Erythroblast (primary cell): Measurements from ENCODE around the gene BCL2L13.
A peak's percentile ranks its signal among the peaks of the same experiment; 100 is the strongest.
"Not testable (repeated sequence)": the region's sequence is repeated elsewhere in the genome, so short reads cannot be mapped to it uniquely, and the experiment has no call there.

Experiments used
- DNase-seq, 2 experiments: peaks; one replicate each; lab custom pipeline; 2025; lab: John Stamatoyannopoulos, UW
- GATA1 ChIP-seq: IDR thresholded peaks from 2 replicates; pipeline ENCODE4 v1.6.1; 2011; ENCODE audit warnings: low read depth, mild to moderate bottlenecking, control low read depth, low read length, moderate library complexity
- POLR2A ChIP-seq: IDR thresholded peaks from 2 replicates; pipeline ENCODE4 v1.6.1; 2011; ENCODE audit warnings: mild to moderate bottlenecking, low read length

Gene BCL2L13

GRCh38 chr22:17628406-17629172 is 10.0 kb upstream of the BCL2L13 start, which contains the start of gene ATP6V1E1:
Gene ATP6V1E1, minus strand, starts transcription at chr22:17628749. Its CDS starts 114 bp downstream, at chr22:17628635.
- peak; percentile 97 for DNase-seq
- no peak for TF ChIP-seq GATA1
- TF ChIP-seq POLR2A = peak; percentile 95

GRCh38 chr22:17629173-17629489 is 9.4 kb upstream of the BCL2L13 start:
- no peak for TF ChIP-seq POLR2A
- no peak for TF ChIP-seq GATA1
- no peak for DNase-seq

GRCh38 chr22:17629641-17630040 is 8.9 kb upstream of the BCL2L13 start:
- no peak for TF ChIP-seq POLR2A
- no peak for TF ChIP-seq GATA1
- DNase-seq = peak in 1 of 2 experiments; percentile 32

- no peak for TF ChIP-seq GATA1
- no peak for TF ChIP-seq POLR2A
- no peak for DNase-seq
Measured at GRCh38 chr22:17631076-17631565, 7.4 kb upstream of the BCL2L13 start.

GRCh38 chr22:17633217-17633997 is 5.2 kb upstream of the BCL2L13 start:
- DNase-seq = peak; percentile 52 to 57
- no peak for TF ChIP-seq GATA1
- peak; percentile 32 for TF ChIP-seq POLR2A

GRCh38 chr22:17633998-17634323 is 4.6 kb upstream of the BCL2L13 start:
- TF ChIP-seq GATA1 (no peak), POLR2A (no peak)
- no peak for DNase-seq

GRCh38 chr22:17634696-17635095 is 3.9 kb upstream of the BCL2L13 start:
- no peak for DNase-seq
- TF ChIP-seq GATA1 (no peak), POLR2A (no peak)

- not testable (repeated sequence) for DNase-seq
Measured at GRCh38 chr22:17636850-17637249, 1.7 kb upstream of the BCL2L13 start.

GRCh38 chr22:17637490-17638181 is 921 bp upstream of the BCL2L13 start:
- TF ChIP-seq POLR2A (no peak), GATA1 (no peak)
- no peak for DNase-seq

GRCh38 chr22:17638182-17638431 is 450 bp upstream of the BCL2L13 start:
- TF ChIP-seq POLR2A (no peak), GATA1 (no peak)
- no peak for DNase-seq

GRCh38 chr22:17639247-17639741 is 737 bp downstream of the BCL2L13 start:
- TF ChIP-seq POLR2A (no peak), GATA1 (no peak)
- DNase-seq = peak; percentile 69 to 80

GRCh38 chr22:17641269-17641668 is 2.7 kb downstream of the BCL2L13 start:
- TF ChIP-seq GATA1 = no peak
- DNase-seq = no peak

GRCh38 chr22:17642357-17642756 is 3.8 kb downstream of the BCL2L13 start:
- not testable (repeated sequence) for DNase-seq

GRCh38 chr22:17647452-17647851 is 8.9 kb downstream of the BCL2L13 start:
- DNase-seq = no peak

More at GRCh38 chr22:17647452-17647851, 8.9 kb downstream of the BCL2L13 start:
- TF ChIP-seq GATA1 (no peak), POLR2A (no peak)
